GM21619 (cell line): Measurements from ENCODE around the gene SLC25A45.
"Not testable (repeated sequence)": the region's sequence is repeated elsewhere in the genome, so short reads cannot be mapped to it uniquely, and the experiment has no call there.

ENCODE experiments used
- ATAC-seq: cut with Tn5 transposase; IDR thresholded peaks from one replicate; pipeline ENCODE4 v1.9.1; 2021; ENCODE audit not compliant: unreplicated experiment

Gene SLC25A45

DNA sequence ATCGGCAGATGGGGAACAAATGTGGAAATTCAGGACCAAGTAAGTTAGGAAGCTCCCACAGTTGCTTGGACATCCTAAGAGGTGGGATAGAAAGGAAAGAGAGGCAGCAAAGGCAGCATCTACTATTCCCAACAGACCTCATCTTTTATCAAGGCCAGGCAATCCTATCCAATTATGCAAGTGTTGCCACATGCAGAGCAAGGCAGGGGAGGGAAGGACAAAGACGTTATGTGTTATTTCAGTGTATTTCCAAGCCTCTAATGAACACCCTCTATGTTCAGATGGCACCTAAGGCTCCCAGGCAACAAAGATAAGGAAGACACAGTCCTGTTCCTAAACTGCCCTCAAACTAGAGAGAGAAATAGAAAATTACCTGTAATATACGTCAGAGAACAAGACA lies 18.7 kb downstream of the SLC25A45 start:
- ATAC-seq, result no peak

DNA sequence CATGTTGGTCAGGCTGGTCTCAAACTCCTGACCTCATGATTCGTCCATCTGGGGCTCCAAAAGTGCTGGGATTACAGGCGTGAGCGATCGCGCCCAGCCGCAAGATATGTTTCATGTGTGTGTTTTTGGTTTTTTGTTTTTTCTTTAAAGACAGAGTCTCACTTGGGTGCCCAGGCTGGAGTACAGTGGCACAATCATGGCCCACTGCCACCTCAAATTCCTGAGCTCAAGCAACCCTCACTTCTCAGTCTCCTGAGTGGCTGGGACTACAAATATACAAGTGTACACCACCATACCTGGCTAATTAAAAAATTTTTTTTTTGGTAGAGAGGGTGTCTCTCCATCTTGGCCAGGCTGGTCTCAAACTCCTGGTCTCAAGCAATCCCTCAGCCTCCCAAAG lies 19.5 kb downstream of the SLC25A45 start:
- ATAC-seq, result no peak

DNA sequence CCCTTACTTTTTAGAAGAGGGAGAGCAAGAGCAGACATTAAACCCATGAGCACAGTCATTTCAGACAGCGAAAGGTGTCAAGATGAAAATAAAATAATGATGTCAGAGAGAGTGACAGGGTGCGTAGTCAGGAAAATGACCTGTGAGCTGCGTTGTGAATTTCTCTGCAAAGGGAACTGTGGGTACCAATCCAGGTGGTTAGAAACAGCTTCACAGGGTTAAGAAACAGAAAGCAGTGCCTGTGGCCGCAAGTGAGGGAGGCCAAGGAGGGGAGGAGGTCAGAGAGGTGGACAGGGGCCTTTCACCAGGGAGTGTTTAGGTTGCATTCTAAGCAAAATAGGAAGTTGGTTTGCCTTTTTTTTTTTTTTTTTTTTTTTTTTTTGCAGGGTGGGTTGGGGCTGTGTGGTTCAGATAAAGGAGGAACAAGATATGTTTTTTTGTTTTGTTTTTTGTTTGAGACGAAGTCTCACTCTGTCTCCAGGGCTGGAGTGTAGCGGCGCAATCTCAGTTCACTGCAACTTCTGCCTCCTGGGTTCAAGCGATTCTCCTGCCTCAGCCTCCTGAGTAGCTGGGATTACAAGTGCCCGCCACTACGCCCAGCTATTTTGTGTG lies 20.0 kb downstream of the SLC25A45 start:
- ATAC-seq, result peak; percentile 60

DNA sequence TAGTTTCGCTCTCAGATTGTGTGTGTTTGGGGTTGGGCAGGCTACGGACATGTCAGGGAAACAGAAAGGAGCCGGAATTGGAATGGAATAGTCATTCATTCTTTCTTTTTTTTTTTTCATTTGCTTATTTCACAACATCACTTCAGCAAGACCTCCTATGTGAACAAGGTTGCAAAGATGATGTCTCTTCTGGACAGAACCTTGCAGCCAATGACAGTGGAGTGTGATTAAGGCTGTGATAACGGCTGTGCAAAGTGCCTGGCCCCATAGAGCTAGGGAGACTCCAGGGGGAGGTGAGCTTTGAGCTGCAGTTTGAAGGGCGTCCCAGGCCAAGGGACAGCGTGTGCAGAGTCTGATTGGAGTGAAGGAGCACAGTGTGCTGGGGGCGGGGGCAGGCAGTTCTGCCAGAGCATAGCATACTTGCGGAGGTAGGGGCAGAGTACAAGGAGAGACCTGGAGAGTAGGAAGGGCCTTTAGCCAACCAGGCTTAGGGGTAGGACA lies 24.5 kb downstream of the SLC25A45 start:
- ATAC-seq, result no peak

- ATAC-seq, result no peak
Observed at GRCh38 chr11:65356394-65356972, 26.0 kb downstream of the SLC25A45 start.

DNA sequence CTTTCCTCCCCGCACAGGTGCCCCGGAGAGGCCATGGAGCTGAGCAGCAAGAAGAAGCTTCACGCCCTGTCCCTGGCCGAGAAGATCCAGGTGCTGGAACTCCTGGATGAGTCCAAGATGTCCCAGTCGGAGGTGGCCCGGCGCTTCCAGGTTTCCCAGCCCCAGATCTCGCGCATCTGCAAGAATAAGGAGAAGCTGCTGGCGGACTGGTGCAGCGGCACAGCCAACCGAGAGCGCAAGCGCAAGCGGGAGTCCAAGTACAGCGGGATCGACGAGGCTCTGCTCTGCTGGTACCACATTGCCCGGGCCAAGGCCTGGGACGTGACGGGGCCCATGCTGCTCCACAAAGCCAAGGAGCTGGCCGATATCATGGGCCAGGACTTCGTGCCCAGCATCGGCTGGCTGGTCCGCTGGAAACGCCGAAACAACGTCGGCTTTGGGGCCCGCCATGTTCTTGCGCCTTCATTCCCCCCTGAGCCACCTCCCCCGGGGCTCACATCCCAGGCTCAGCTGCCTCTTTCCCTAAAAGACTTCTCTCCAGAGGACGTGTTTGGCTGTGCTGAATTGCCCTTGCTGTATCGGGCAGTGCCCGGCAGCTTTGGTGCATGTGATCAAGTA lies 26.6 kb downstream of the SLC25A45 start:
- no peak for ATAC-seq

DNA sequence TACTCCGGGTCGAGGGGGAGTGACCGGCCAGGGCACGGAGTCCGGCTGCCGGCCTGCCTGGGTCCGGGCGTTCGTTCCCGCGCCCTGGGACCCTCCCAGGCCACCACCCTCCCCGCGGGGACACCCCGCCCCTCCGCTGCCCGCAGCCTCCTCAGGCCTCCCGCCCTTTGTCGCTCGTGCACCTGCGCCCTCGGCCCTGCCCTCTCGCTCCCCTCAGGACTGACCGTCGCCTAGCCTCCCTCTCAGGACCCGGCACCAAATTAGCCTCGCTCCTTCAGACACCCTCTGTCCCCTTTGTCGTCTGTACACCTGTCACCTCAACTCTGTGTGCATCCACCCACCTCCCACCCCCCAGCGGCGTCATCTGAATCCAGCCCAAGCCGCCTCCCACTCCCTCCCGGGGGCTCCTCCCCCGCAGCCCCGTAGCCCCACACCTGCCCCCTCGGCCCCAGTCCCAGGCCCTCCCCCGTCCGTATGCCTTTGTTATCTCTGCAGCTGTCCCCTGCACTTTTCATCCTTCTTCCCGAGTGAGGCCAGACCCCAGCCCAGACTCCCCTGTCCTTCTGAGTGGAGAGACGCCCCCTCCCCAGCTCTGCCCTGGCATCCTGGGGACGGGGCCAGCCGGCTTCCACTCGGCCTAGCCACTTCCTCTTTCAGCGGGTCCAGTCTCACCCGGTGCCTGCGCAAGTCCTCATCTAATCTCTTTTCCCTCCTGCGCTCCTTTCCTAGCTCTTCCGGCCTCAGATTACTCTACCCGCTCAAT lies 27.3 kb downstream of the SLC25A45 start:
- peak; percentile 19 for ATAC-seq

DNA sequence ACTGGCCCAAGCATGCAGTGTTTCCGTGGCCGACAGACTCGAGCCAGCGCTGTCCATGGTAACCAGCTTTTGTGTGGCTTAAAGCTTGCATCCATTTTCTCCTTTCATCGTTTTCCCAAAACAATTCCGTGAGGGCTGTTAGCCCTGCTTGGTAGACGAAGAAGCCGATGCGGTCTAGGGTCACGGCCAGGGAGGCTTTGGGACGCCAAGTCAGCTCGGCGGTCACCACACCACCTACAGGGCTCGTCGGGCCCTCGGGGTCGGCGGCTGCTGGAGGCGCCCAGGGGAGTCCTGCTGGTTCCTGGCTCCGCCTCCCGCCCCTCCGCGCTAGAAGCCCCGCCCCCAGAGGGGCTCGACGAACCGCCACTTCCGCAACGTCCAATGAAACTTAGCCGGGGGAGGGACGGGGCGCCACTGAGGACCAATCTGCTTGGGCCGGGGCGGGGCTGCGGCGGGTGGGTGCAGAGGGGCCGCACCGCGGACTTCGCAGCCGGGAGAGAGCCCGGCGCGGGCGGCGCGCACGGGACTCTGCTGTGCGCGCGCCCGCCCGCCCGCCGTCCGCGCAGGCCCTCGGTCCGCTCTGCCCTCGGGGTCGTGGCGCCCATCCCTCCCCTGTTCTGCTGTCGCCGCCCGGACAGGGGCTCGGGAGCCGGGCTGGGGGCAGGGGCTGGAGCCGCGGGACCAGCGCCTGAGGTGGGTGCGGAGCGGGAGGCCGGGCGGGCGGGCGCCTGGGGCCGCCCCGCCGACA lies 28.0 kb downstream of the SLC25A45 start, which contains the start of gene TIGD3:
TIGD3 (plus strand) TSS at position 487 of the 748 bp plus-strand sequence. CDS start 1,058 bp downstream, outside the sequence.
- ATAC-seq, result peak; percentile 78

GRCh38 chr11:65353900-65354264 lies 28.6 kb downstream of the SLC25A45 start:
- ATAC-seq, result no peak

DNA sequence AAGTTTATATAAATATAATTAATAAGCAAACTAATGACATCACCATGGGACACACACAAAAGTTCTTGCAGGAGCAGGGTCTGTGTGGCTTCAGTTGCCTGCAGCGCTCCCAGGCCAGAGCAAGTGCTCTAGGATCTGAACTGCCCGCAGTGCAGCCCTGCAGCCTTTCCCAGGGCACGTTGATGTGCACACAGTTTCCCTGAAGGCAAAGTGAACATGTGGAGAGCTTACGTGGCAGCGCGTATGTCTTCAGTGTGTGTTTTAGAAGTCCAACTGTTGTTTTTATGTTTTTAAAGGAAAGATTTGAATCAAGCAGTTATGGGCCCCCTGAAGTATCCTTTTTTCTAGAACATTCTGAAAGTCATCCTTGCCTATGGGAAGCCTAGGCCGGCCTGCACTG lies 29.1 kb downstream of the SLC25A45 start:
- ATAC-seq, result no peak

DNA sequence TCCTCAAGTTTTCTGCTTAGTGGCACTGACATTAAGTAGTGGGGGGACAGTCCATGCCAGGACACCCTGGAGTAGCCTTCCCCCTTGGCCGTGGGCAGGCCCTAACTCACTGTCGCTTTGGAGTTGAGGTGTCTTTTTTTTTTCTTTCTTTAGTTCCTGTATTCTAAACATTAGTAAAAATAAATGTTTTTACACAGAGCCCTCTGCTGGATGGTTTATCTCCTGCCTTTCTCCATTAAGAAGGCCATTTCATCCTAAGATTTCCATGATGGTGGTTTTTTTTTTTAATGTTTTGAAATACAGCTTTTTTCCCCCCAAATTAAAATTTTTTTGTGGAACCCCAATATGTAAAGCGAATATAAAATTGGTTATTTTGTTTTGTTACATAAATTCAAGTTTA lies 29.7 kb downstream of the SLC25A45 start:
- ATAC-seq, result no peak

DNA sequence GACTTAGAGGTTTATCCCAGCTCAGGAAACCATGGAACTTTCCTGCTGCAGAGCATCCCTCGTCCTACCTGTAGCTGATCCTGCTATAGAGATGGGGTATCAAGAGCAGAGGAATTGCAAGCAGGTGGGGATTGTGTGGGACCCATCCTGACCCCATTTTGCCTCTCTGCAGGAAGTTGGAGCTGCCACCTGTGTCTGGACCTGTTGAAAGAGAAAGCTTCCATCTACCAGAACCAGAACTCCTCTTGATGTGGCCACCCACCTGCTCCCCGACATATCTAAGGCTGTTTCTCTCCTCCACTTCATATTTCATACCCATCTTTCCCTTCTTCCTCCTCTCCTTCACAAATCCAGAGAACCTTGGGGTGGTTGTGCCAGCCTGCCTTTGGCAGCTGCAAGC lies 30.9 kb downstream of the SLC25A45 start:
- ATAC-seq, result no peak

GRCh38 chr11:65341856-65342255 lies 40.6 kb downstream of the SLC25A45 start:
- no peak for ATAC-seq

- no peak for ATAC-seq
Observed at GRCh38 chr11:65340226-65340625, 42.2 kb downstream of the SLC25A45 start.

DNA sequence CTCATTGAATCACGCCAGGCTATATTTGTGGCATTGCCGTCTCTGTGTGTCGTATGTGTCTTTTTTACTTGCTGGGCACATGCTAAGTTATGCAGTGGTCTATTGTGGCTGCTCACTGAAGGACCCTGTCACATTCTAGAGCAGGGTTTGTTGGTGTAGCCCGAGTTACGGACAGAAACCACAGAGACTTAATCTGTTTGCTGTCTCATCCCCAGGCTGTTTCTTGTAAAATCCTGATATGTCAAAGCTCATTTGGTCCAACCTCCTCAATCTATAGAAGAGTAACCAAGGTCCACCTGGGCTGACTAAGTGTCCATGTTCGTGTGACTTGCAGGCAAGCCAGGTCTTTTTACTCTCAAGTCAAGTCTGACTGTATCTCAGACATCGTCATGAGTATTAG lies 43.8 kb downstream of the SLC25A45 start:
- no peak for ATAC-seq

DNA sequence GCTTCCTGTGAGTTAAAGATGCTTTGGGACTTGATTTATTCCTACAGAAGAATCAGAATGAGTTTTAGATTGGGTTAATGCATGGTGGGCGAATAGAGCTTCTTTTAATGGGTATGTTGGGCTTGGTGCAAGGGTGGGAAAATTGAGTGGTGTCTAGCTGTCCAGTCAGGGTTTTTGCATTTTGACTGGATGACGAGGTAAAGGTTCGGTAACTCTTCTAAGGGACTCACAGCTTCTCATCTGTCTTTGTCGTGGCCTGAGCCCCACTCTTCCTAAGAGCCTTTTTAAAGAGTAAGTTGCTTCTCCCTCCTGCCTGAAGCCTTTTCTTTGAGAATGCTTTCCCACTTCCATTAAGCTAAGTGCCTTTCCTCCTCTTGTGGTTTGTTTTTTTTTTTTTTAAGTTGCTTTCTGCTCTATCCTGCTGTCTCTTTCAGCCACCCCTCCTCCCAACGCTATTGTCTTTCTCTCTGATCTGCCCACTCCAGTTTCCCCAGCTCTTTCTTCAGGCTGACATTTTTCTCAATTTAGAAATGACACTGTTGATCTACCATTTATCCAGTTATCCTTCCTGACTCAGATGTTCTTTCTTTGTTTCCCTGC lies 47.6 kb downstream of the SLC25A45 start:
- no peak for ATAC-seq

DNA sequence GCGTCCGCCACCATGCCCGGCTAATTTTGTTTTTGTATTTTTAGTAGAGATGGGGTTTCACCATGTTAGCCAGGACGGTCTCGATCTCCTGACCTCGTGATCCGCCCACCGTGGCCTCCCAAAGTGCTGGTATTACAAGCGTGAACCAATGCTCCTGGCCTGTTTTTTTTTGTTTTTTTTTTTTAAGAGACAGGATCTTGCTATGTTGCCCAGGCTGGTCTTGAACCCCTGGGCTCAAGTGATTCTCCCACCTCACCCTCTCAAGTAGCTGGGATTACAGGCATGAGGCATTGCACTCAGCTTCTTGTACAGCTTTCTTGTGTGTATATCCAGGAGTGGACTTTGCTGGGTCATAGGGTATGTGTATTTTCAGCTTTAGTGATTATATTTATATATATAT lies 49.9 kb downstream of the SLC25A45 start:
- not testable (repeated sequence) for ATAC-seq

DNA sequence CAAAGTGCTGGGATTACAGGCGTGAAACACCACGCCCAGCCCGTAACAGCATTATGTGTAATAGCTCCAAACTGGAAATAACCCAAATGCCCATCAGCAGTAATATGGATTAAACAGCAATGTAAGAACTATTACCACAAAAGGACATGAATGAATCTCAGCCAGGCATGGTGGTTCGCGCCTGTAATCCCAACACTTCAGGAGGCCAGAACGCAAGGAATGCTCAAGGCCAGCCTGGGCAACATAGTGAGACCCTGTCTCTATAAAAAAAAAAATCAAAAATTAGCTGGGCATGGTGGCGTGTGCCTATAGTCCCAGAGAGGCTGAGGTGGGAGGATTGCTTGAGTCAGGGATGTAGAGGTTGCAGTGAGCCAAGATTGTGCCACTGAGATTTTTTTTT lies 51.9 kb downstream of the SLC25A45 start:
- ATAC-seq, result no peak

- ATAC-seq, result no peak
Observed at GRCh38 chr11:65329944-65330403, 52.5 kb downstream of the SLC25A45 start.

DNA sequence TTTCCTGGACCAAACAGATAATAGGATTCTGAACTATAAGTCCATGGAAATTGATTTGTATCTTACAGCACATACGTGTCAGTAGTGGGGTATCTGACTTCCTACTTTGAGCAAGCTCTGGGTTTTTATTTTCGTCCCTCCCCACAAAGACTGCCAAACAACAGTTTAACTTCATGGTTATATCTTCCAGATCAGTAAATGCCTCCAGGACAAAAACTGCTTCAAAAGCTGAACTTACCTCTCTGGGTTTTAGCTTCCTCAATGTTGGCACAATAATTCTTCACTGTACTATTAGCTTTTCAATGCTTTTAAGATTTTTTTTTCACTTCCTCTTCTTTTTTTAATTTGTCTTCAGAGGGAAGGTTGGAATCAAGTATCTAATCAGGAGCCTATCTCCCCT lies 53.0 kb downstream of the SLC25A45 start:
- no peak for ATAC-seq
